GM12891 (cell line): ENCODE results near the gene FKBP1C.

Experiments
- POLR2A ChIP-seq: IDR thresholded peaks from 2 replicates; pipeline ENCODE4 v1.6.1; 2011; ENCODE audit warnings: low read depth, low read length, control low read depth
- POLR2AphosphoS5 ChIP-seq: IDR thresholded peaks from 2 replicates; pipeline ENCODE4 v1.6.1; 2011; ENCODE audit warnings: low read depth, low read length, control low read depth

DNA sequence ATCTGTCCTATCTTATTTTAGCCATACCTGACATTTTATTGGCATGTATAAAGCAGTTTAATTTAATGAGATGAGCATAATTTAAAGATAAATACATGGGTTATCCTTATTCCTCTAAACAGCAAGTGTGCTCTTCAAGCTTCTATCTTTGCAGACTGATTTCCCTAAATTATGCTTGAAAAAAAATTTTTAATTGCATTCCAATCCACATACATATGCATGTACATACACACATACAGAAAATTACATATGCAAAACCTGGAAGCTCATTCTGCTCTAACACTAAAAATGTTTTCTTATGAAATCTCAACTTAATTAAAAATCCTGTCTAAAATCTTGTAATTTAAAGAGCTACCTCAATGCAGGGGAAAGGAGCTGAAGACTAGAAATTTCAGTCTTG lies 35.3 kb downstream of the FKBP1C start:
- TF ChIP-seq POLR2AphosphoS5, result no peak
- TF ChIP-seq POLR2A, result no peak
